ENCODE data around the gene F13A1.

Gene F13A1

GRCh38 chr6:6320901-6321300 lies 439 bp upstream of the F13A1 start:
- TF ChIP-seq SPI1 (IDR thresholded peaks at IDR 0.05; ENCODE audit: borderline replicate concordance, low read depth) = no peak
- TF ChIP-seq CTCF (IDR thresholded peaks at IDR 0.05; ENCODE audit: insufficient read depth, low read length) = no peak
- TF ChIP-seq REST (IDR thresholded peaks at IDR 0.05; ENCODE audit: insufficient replicate concordance, low read depth) = no peak
- TF ChIP-seq POLR2AphosphoS5 (IDR thresholded peaks at IDR 0.05; ENCODE audit: low read depth) = no peak
- no peak for TF ChIP-seq GABPA (IDR thresholded peaks at IDR 0.05; ENCODE audit: low read depth)
- H3K27me3 ChIP-seq (ENCODE audit: insufficient read depth, poor library complexity, severe bottlenecking) = no peaks in the 10 kb centered on the region
- DNase-seq (ENCODE audit: low read depth in 1 of 2, low spot score in 1 of 2) = no peak
- no peak overlapping the region for H3K27ac ChIP-seq (replicated peaks)
- no peak overlapping the region for H3K4me3 ChIP-seq (replicated peaks; ENCODE audit: insufficient read depth, low read length)

GRCh38 chr6:6317825-6318733 lies 2.4 kb downstream of the F13A1 start:
- Histone ChIP-seq H3K27ac (replicated peaks) (no peak overlapping the region), H3K4me3 (replicated peaks; ENCODE audit: insufficient read depth, low read length) (no peak overlapping the region), H3K27me3 (ENCODE audit: insufficient read depth, poor library complexity, severe bottlenecking) (no peaks in the 10 kb centered on the region)
- DNase-seq (ENCODE audit: low read depth in 1 of 2, low spot score in 1 of 2) = no peak
- TF ChIP-seq CTCF (IDR thresholded peaks at IDR 0.05; ENCODE audit: insufficient read depth, low read length) (no peak), REST (IDR thresholded peaks at IDR 0.05; ENCODE audit: insufficient replicate concordance, low read depth) (no peak), POLR2AphosphoS5 (IDR thresholded peaks at IDR 0.05; ENCODE audit: low read depth) (no peak), SPI1 (IDR thresholded peaks at IDR 0.05; ENCODE audit: borderline replicate concordance, low read depth) (no peak), GABPA (IDR thresholded peaks at IDR 0.05; ENCODE audit: low read depth) (no peak)

GRCh38 chr6:6317386-6317785 lies 3.1 kb downstream of the F13A1 start:
- no peaks in the 10 kb centered on the region for H3K27me3 ChIP-seq (ENCODE audit: insufficient read depth, poor library complexity, severe bottlenecking)
- TF ChIP-seq SPI1 (IDR thresholded peaks at IDR 0.05; ENCODE audit: borderline replicate concordance, low read depth) = peak; percentile 87
- no peak for TF ChIP-seq GABPA (IDR thresholded peaks at IDR 0.05; ENCODE audit: low read depth)
- DNase-seq (ENCODE audit: low read depth in 1 of 2, low spot score in 1 of 2) = no peak

GRCh38 chr6:6315660-6316059 lies 4.8 kb downstream of the F13A1 start:
- Histone ChIP-seq H3K4me3 (replicated peaks; ENCODE audit: insufficient read depth, low read length) (no peak overlapping the region), H3K27me3 (ENCODE audit: insufficient read depth, poor library complexity, severe bottlenecking) (no peaks in the 10 kb centered on the region), H3K27ac (replicated peaks) (no peak overlapping the region)
- DNase-seq (ENCODE audit: low read depth in 1 of 2, low spot score in 1 of 2) = peak in 1 of 2 experiments; percentile 36
- peak; percentile 74 for TF ChIP-seq CTCF (IDR thresholded peaks at IDR 0.05; ENCODE audit: insufficient read depth, low read length)
- no peak for TF ChIP-seq REST (IDR thresholded peaks at IDR 0.05; ENCODE audit: insufficient replicate concordance, low read depth)
- no peak for TF ChIP-seq SPI1 (IDR thresholded peaks at IDR 0.05; ENCODE audit: borderline replicate concordance, low read depth)
- no peak for TF ChIP-seq POLR2AphosphoS5 (IDR thresholded peaks at IDR 0.05; ENCODE audit: low read depth)

More at GRCh38 chr6:6317386-6317785, 3.1 kb downstream of the F13A1 start:
- Histone ChIP-seq H3K4me3 (replicated peaks; ENCODE audit: insufficient read depth, low read length) (no peak overlapping the region), H3K27ac (replicated peaks) (no peak overlapping the region)
